Measurements from ENCODE around the gene SMAD3.

- TF ChIP-seq EZH2 (IDR thresholded peaks at IDR 0.05; ENCODE audit: insufficient read depth, poor library complexity, severe bottlenecking) = no peak
- peak; percentile 72; the same call in 1 of the 2 replicates for TF ChIP-seq EZH2phosphoT487 (IDR thresholded peaks at IDR 0.05; ENCODE audit: insufficient read depth, low read depth)
These were observed 84.8 kb downstream of the SMAD3 start for GRCh38 chr15:67150023-67150860.
